Panc1 (cell line): ENCODE results near the gene OR2B2. TPM values are rescaled to one million over a fixed set of nuclear protein-coding genes. Genes with fewer than 3 reads are reported as not detected.

Experiments used
- total RNA-seq: library from RNA; stranded (reverse); gene quantifications from one replicate; pipeline ENCODE4 v1.2.1, GENCODE V29; 2021; ENCODE audit not compliant: unreplicated experiment

The OR2B2 gene
- total RNA-seq, 1 experiment from 2014 or later = not detected

Other genes starting within 250 kb of the OR2B2 start
- gene OR2B6, start 44.8 kb upstream of the OR2B2 start, total RNA-seq = 0.26 TPM
- 4.2 TPM for gene ZNF165, start 168.2 kb upstream of the OR2B2 start, total RNA-seq
- 5.3 TPM for gene ZSCAN16, start 212.2 kb upstream of the OR2B2 start, total RNA-seq
- gene ZKSCAN8, start 229.5 kb upstream of the OR2B2 start, total RNA-seq = 18.4 TPM